Left ventricle myocardium superior (tissue), 1 donor: ENCODE measurements around the gene RPL6. TPM values are rescaled to one million over a fixed set of nuclear protein-coding genes. Genes with fewer than 3 reads are reported as not detected.

Experiments used
- total RNA-seq: library from RNA; stranded (reverse); fragmentation: NEBNext Ultra II Directional; extraction: Animal tissue kit (Norgen Biotek cat#: 25700); gene quantifications from one replicate; pipeline ENCODE4 v1.2.1, GENCODE V29; 2021
- donor health status: DM: no; HTN: yes; CAD: no; lungs with severe emphysema.

The RPL6 gene
- total RNA-seq, 1 donor from 2014 or later = 606 TPM

Other genes with a start within 250 kb of the RPL6 start
- 20.2 TPM for gene HECTD4, start 27.2 kb downstream of the RPL6 start, total RNA-seq
- 112 TPM for gene PTPN11, start 9.3 kb upstream of the RPL6 start, total RNA-seq